GM12878 (cell line): Measurements from ENCODE around the gene LRRC26.
"Not testable (repeated sequence)": the region's sequence is repeated elsewhere in the genome, so short reads cannot be mapped to it uniquely, and the experiment has no call there.

Experiments used
- CEBPB ChIP-seq, 2 experiments: fragments of 150-350 bp in 1 of 2; IDR thresholded peaks; 2 replicates each; pipeline ENCODE4 v1.6.1; 2012 to 2014; ENCODE audit warnings: low read depth in 2 of 2, low read length in 2 of 2, borderline replicate concordance in 1 of 2, inconsistent platforms in 1 of 2
- CHD2 ChIP-seq: IDR thresholded peaks from 2 replicates; pipeline ENCODE4 v1.6.1; 2011; ENCODE audit warnings: low read depth, low read length, improper control_type of control experiment, borderline replicate concordance
- EGR1 ChIP-seq, 2 experiments: IDR thresholded peaks; 1 replicate in 1 of 2; 2 replicates in 1 of 2; pipeline ENCODE4 v1.6.1; 2011 to 2012; ENCODE audit warnings: low read depth in 2 of 2, low read length in 2 of 2, borderline replicate concordance in 1 of 2, mild to moderate bottlenecking in 1 of 2, moderate library complexity in 1 of 2
- ELK1 ChIP-seq: IDR thresholded peaks from 2 replicates; pipeline ENCODE4 v1.6.1; 2012; ENCODE audit warnings: low read depth, low read length, improper control_type of control experiment
- REST ChIP-seq: IDR thresholded peaks from 2 replicates; pipeline ENCODE4 v1.6.1; 2012; ENCODE audit warnings: mild to moderate bottlenecking, low read depth, low read length
- TAF1 ChIP-seq: IDR thresholded peaks from 2 replicates; pipeline ENCODE4 v1.6.1; 2011; ENCODE audit warnings: mild to moderate bottlenecking, low read depth, low read length, borderline replicate concordance
- TF ChIP-seq, protein P1 (sequence below): IDR thresholded peaks from 2 replicates; pipeline ENCODE4 v1.6.1; 2012; ENCODE audit warnings: low read depth, low read length, improper control_type of control experiment
- TF ChIP-seq, protein P2 (sequence below): fragments of 150-350 bp; IDR thresholded peaks from 2 replicates; pipeline ENCODE4 v1.6.1; 2016; ENCODE audit warnings: low read depth, low read length
- TF ChIP-seq, protein P3 (sequence below): IDR thresholded peaks from 2 replicates; pipeline ENCODE4 v1.6.1; 2012; ENCODE audit warnings: low read depth, low read length, improper control_type of control experiment

- TF ChIP-seq CHD2; ELK1; TAF1; REST; EGR1 (IDR thresholded peaks at IDR 0.05; ENCODE audit: borderline replicate concordance in 1 of 2, low read depth in 2 of 2, low read length in 2 of 2); CEBPB (IDR thresholded peaks at IDR 0.05; ENCODE audit: borderline replicate concordance in 1 of 2, low read depth in 2 of 2, low read length in 2 of 2): not testable (repeated sequence)
- TF ChIP-seq, protein P1, sequence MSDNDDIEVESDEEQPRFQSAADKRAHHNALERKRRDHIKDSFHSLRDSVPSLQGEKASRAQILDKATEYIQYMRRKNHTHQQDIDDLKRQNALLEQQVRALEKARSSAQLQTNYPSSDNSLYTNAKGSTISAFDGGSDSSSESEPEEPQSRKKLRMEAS: not testable (repeated sequence)
- TF ChIP-seq, protein P2, sequence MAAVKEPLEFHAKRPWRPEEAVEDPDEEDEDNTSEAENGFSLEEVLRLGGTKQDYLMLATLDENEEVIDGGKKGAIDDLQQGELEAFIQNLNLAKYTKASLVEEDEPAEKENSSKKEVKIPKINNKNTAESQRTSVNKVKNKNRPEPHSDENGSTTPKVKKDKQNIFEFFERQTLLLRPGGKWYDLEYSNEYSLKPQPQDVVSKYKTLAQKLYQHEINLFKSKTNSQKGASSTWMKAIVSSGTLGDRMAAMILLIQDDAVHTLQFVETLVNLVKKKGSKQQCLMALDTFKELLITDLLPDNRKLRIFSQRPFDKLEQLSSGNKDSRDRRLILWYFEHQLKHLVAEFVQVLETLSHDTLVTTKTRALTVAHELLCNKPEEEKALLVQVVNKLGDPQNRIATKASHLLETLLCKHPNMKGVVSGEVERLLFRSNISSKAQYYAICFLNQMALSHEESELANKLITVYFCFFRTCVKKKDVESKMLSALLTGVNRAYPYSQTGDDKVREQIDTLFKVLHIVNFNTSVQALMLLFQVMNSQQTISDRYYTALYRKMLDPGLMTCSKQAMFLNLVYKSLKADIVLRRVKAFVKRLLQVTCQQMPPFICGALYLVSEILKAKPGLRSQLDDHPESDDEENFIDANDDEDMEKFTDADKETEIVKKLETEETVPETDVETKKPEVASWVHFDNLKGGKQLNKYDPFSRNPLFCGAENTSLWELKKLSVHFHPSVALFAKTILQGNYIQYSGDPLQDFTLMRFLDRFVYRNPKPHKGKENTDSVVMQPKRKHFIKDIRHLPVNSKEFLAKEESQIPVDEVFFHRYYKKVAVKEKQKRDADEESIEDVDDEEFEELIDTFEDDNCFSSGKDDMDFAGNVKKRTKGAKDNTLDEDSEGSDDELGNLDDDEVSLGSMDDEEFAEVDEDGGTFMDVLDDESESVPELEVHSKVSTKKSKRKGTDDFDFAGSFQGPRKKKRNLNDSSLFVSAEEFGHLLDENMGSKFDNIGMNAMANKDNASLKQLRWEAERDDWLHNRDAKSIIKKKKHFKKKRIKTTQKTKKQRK: not testable (repeated sequence)
- TF ChIP-seq, protein P3, sequence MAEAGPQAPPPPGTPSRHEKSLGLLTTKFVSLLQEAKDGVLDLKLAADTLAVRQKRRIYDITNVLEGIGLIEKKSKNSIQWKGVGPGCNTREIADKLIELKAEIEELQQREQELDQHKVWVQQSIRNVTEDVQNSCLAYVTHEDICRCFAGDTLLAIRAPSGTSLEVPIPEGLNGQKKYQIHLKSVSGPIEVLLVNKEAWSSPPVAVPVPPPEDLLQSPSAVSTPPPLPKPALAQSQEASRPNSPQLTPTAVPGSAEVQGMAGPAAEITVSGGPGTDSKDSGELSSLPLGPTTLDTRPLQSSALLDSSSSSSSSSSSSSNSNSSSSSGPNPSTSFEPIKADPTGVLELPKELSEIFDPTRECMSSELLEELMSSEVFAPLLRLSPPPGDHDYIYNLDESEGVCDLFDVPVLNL: not testable (repeated sequence)
These were observed 47.7 kb downstream of the LRRC26 start for GRCh38 chr9:137121927-137122795.
